Skin of body (tissue), 2 donors: ENCODE measurements around the gene ZNF467. TPM values are rescaled to one million over a fixed set of nuclear protein-coding genes. Genes with fewer than 3 reads are reported as not detected.
A peak's percentile ranks its signal among the peaks of the same experiment; 100 is the strongest.

ENCODE experiments used
- DNase-seq: peaks from one replicate; lab custom pipeline; 2025; lab: John Stamatoyannopoulos, UW
- total RNA-seq: library from RNA; depleted of rRNA; stranded (reverse); fragments of >200 nt; gene quantifications from one replicate; pipeline ENCODE4 v1.2.3, GENCODE V29; 2014

ZNF467 gene
- total RNA-seq, 1 donor from 2014 or later, result 3.6 TPM

GRCh38 chr7:149787428-149788299 is 14.3 kb upstream of the ZNF467 start:
- DNase-seq, result no peak

- DNase-seq, result no peak
Observed at GRCh38 chr7:149785983-149786382, 12.6 kb upstream of the ZNF467 start.

- no peak for DNase-seq
Observed at GRCh38 chr7:149785402-149785801, 12.0 kb upstream of the ZNF467 start.

- DNase-seq, result no peak
Observed at GRCh38 chr7:149784251-149784608, 10.8 kb upstream of the ZNF467 start.

- DNase-seq, result no peak
Observed at GRCh38 chr7:149783386-149784250, 10.2 kb upstream of the ZNF467 start.

- DNase-seq, result no peak
Observed at GRCh38 chr7:149782682-149783345, 9.4 kb upstream of the ZNF467 start.

- DNase-seq, result no peak
Observed at GRCh38 chr7:149781921-149782320, 8.5 kb upstream of the ZNF467 start.

- DNase-seq, result no peak
Observed at GRCh38 chr7:149780636-149781419, 7.4 kb upstream of the ZNF467 start.

GRCh38 chr7:149780056-149780455 is 6.7 kb upstream of the ZNF467 start:
- DNase-seq, result no peak

- DNase-seq, result no peak
Observed at GRCh38 chr7:149779502-149779805, 6.1 kb upstream of the ZNF467 start.

GRCh38 chr7:149778696-149779501 is 5.5 kb upstream of the ZNF467 start:
- no peak for DNase-seq

- no peak for DNase-seq
Observed at GRCh38 chr7:149778327-149778637, 4.9 kb upstream of the ZNF467 start.

- DNase-seq, result no peak
Observed at GRCh38 chr7:149777551-149778326, 4.4 kb upstream of the ZNF467 start.

- DNase-seq, result no peak
Observed at GRCh38 chr7:149776848-149777407, 3.5 kb upstream of the ZNF467 start.

GRCh38 chr7:149776289-149776688 is 2.9 kb upstream of the ZNF467 start:
- DNase-seq, result no peak

GRCh38 chr7:149775176-149775556 is 1.8 kb upstream of the ZNF467 start:
- DNase-seq, result no peak

- DNase-seq, result peak; percentile 12
Observed at GRCh38 chr7:149774237-149775175, 1.1 kb upstream of the ZNF467 start.

- no peak for DNase-seq
Observed at GRCh38 chr7:149772956-149773434, 393 bp downstream of the ZNF467 start.
